H9 (cell line): ENCODE results near the gene GABRE. TPM values are rescaled to one million over a fixed set of nuclear protein-coding genes. Genes with fewer than 3 reads are reported as not detected.
"Not testable (repeated sequence)": the region's sequence is repeated elsewhere in the genome, so short reads cannot be mapped to it uniquely, and the experiment has no call there.

Experiments used
- DNase-seq: peaks from one replicate; pipeline ENCODE4 v3.0.0-alpha.2; 2017
- H2AFZ ChIP-seq: one replicate; pipeline ENCODE4 v1.6.1; 2013; ENCODE audit warnings: mild to moderate bottlenecking, low read length, control low read depth, moderate library complexity
- H2AK5ac ChIP-seq: 2 replicates; pipeline ENCODE4 v1.6.1; 2013; ENCODE audit warnings: low read length, control low read depth, mixed read lengths; ENCODE audit not compliant: insufficient read length
- H2BK120ac ChIP-seq: one replicate; pipeline ENCODE4 v1.6.1; 2013; ENCODE audit warnings: low read depth, mild to moderate bottlenecking, low read length, control low read depth, inconsistent platforms; ENCODE audit not compliant: poor library complexity, severe bottlenecking
- H2BK12ac ChIP-seq: 2 replicates; pipeline ENCODE4 v1.6.1; 2013; ENCODE audit warnings: low read length, control low read depth, mixed read lengths, low read depth; ENCODE audit not compliant: insufficient read length
- H2BK15ac ChIP-seq: 2 replicates; pipeline ENCODE4 v1.6.1; 2013; ENCODE audit warnings: low read depth, low read length, control low read depth
- H2BK20ac ChIP-seq: one replicate; pipeline ENCODE4 v1.6.1; 2013; ENCODE audit warnings: low read depth, mild to moderate bottlenecking, low read length, control low read depth, inconsistent platforms; ENCODE audit not compliant: poor library complexity, severe bottlenecking
- H2BK5ac ChIP-seq: 2 replicates; pipeline ENCODE4 v1.6.1; 2013; ENCODE audit warnings: low read length, control low read depth, mixed read lengths; ENCODE audit not compliant: insufficient read length
- H3K14ac ChIP-seq: 2 replicates; pipeline ENCODE4 v1.6.1; 2013; ENCODE audit warnings: low read length, control low read depth; ENCODE audit not compliant: insufficient read depth
- H3K18ac ChIP-seq: 2 replicates; pipeline ENCODE4 v1.6.1; 2013; ENCODE audit warnings: low read depth, mild to moderate bottlenecking, mixed read lengths, low read length, control low read depth; ENCODE audit not compliant: insufficient read length
- H3K23ac ChIP-seq: 2 replicates; pipeline ENCODE4 v1.6.1; 2013; ENCODE audit warnings: low read length, control low read depth, mixed read lengths, low read depth; ENCODE audit not compliant: insufficient read length
- H3K23me2 ChIP-seq: 2 replicates; pipeline ENCODE4 v1.6.1; 2013; ENCODE audit warnings: low read depth, mild to moderate bottlenecking, mixed read lengths, low read length, control low read depth; ENCODE audit not compliant: insufficient read length, poor library complexity, severe bottlenecking
- H3K27ac ChIP-seq: 2 replicates; pipeline ENCODE4 v1.5.1; 2013; ENCODE audit warnings: low read length, control low read depth, mixed read lengths, low read depth; ENCODE audit not compliant: insufficient read length
- H3K27me3 ChIP-seq: 2 replicates; pipeline ENCODE4 v1.6.1; 2013; ENCODE audit warnings: low read length, control low read depth, inconsistent platforms; ENCODE audit not compliant: insufficient read depth
- H3K4ac ChIP-seq: 2 replicates; pipeline ENCODE4 v1.6.1; 2013; ENCODE audit warnings: low read depth, mild to moderate bottlenecking, control low read depth, inconsistent platforms, low read length, moderate library complexity
- H3K4me1 ChIP-seq: 2 replicates; pipeline ENCODE4 v1.6.1; 2013; ENCODE audit warnings: low read length, control low read depth, inconsistent platforms; ENCODE audit not compliant: insufficient read depth
- H3K4me2 ChIP-seq: 2 replicates; pipeline ENCODE4 v1.6.1; 2013; ENCODE audit warnings: low read length, control low read depth, mixed read lengths; ENCODE audit not compliant: insufficient read length, insufficient read depth
- H3K56ac ChIP-seq: 2 replicates; pipeline ENCODE4 v1.6.1; 2013; ENCODE audit warnings: low read depth, mild to moderate bottlenecking, mixed read lengths, low read length, control low read depth; ENCODE audit not compliant: insufficient read length
- H3K79me1 ChIP-seq: 2 replicates; pipeline ENCODE4 v1.6.1; 2013; ENCODE audit warnings: low read depth, mild to moderate bottlenecking, moderate library complexity, low read length, control low read depth, inconsistent platforms; ENCODE audit not compliant: insufficient read depth, poor library complexity, severe bottlenecking
- H3K79me2 ChIP-seq: 2 replicates; pipeline ENCODE4 v1.6.1; 2013; ENCODE audit warnings: low read length, control low read depth, inconsistent platforms; ENCODE audit not compliant: insufficient read depth
- H3K9ac ChIP-seq: 2 replicates; pipeline ENCODE4 v1.6.1; 2013; ENCODE audit warnings: low read length, control low read depth, mixed read lengths; ENCODE audit not compliant: insufficient read length; ENCODE audit errors: extremely low read depth
- H3K9me3 ChIP-seq: one replicate; pipeline ENCODE4 v1.6.1; 2013; ENCODE audit warnings: low read depth, low read length, inconsistent platforms; ENCODE audit not compliant: control insufficient read depth
- H3T11ph ChIP-seq: one replicate; pipeline ENCODE4 v1.6.1; 2013; ENCODE audit warnings: mild to moderate bottlenecking, low read length, control low read depth, inconsistent platforms
- H4K20me1 ChIP-seq: one replicate; pipeline ENCODE4 v1.6.1; 2013; ENCODE audit not compliant: control insufficient read depth, insufficient read length, insufficient read depth
- H4K5ac ChIP-seq: 2 replicates; pipeline ENCODE4 v1.6.1; 2013; ENCODE audit warnings: low read depth, mild to moderate bottlenecking, mixed read lengths, low read length, control low read depth; ENCODE audit not compliant: insufficient read length
- H4K8ac ChIP-seq: replicated peaks from 2 replicates; pipeline ENCODE4 v1.6.1; 2013; ENCODE audit warnings: low read length, control low read depth, mixed read lengths, low read depth; ENCODE audit not compliant: insufficient read length
- H4K91ac ChIP-seq: 2 replicates; pipeline ENCODE4 v1.6.1; 2013; ENCODE audit warnings: low read depth, mild to moderate bottlenecking, moderate library complexity, mixed read lengths, low read length, control low read depth; ENCODE audit not compliant: insufficient read length
- H3K27ac Mint-ChIP-seq, 3 experiments: 2 replicates in 2 of 3; 3 replicates in 1 of 3; pipeline ENCODE4 v1.8.0; 2020 to 2021; ENCODE audit warnings: mixed read lengths in 3 of 3, mild to moderate bottlenecking in 1 of 3, moderate library complexity in 1 of 3
- H3K27me3 Mint-ChIP-seq: 2 replicates; pipeline ENCODE4 v1.8.0; 2021; ENCODE audit warnings: low read depth, mild to moderate bottlenecking, moderate library complexity, mixed read lengths
- H3K36me3 Mint-ChIP-seq, 3 experiments: 2 replicates in 2 of 3; 3 replicates in 1 of 3; pipeline ENCODE4 v1.8.0; 2020 to 2021; ENCODE audit warnings: low read depth in 3 of 3, mixed read lengths in 3 of 3; ENCODE audit not compliant: insufficient read depth in 1 of 3
- H3K4me1 Mint-ChIP-seq, 2 experiments: 2 replicates each; pipeline ENCODE4 v1.8.0; 2020; ENCODE audit warnings: mixed read lengths in 2 of 2
- H3K4me3 Mint-ChIP-seq, 2 experiments: 2 replicates in 1 of 2; 3 replicates in 1 of 2; pipeline ENCODE4 v1.8.0; 2020 to 2021; ENCODE audit warnings: mild to moderate bottlenecking in 2 of 2, mixed read lengths in 2 of 2, moderate library complexity in 1 of 2
- H3K9me3 Mint-ChIP-seq, 2 experiments: 2 replicates in 1 of 2; 3 replicates in 1 of 2; pipeline ENCODE4 v1.8.0; 2020; ENCODE audit warnings: mild to moderate bottlenecking in 2 of 2, mixed read lengths in 2 of 2, moderate library complexity in 1 of 2
- WGBS: extraction: QIAGEN DNeasy Blood & Tissue Kit; methylation state at CpG from one replicate; pipeline ENCODE4 v1.1.7; 2013; ENCODE audit warnings: missing lambda C conversion rate, low lambda C conversion rate, mixed read lengths; ENCODE audit not compliant: insufficient read length; ENCODE audit errors: extremely low coverage; 5-methylcytosine and 5-hydroxymethylcytosine counted together
- total RNA-seq: library from RNA; stranded (reverse); gene quantifications from 2 replicates; pipeline ENCODE4 v1.2.1, GENCODE V29; 2021
- TF ChIP-seq, protein P1 (sequence below): fragments of 200-600 bp; sonication (generic); conservative IDR thresholded peaks from 3 replicates; pipeline ENCODE4 v1.8.0; 2021; ENCODE audit warnings: antibody characterized with exemption, mild to moderate bottlenecking

The GABRE gene
- total RNA-seq, 1 experiment from 2014 or later, result 1.8 TPM

DNA sequence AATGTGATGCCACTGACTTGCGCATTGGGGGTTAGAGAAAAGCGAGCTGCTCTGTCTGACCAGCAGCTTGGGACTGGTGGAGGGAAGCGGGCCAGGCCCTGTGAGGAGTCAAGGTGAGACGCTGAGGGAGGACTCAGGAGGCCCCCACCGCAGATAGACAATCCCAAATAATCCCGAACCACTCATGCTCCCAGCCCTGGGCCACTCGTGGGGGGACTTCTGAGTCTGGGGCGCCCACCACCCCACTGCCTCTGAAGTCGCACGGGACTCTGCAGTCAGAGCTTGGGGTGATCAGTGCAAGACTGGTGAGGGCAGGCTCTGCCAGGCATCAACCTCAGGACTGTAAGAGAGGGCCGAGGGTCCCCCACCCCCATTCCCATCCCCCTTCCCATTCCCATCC, 54.9 kb downstream of the GABRE start:
- Histone ChIP-seq H3K79me1 (no peaks in the 10 kb centered on the region), H3K9ac (no peak overlapping the region), H3T11ph (no peak overlapping the region), H3K27ac (no peak overlapping the region), H3K23me2 (no peaks in the 10 kb centered on the region), H4K8ac (no peak overlapping the region), H2AK5ac (no peak overlapping the region), H2BK120ac (no peak overlapping the region), H2AFZ (no peak overlapping the region), H3K4me1 (no peaks in the 10 kb centered on the region), H3K14ac (no peak overlapping the region), H3K18ac (no peak overlapping the region), H2BK20ac (no peak overlapping the region), H3K4me2 (no peak overlapping the region), H3K4ac (no peak overlapping the region), H3K9me3 (peaks cover 7% of the 10 kb centered on the region), H3K56ac (no peak overlapping the region), H2BK5ac (no peak overlapping the region), H3K27me3 (no peaks in the 10 kb centered on the region), H4K91ac (no peak overlapping the region), H2BK12ac (no peak overlapping the region), H4K20me1 (no peaks in the 10 kb centered on the region), H4K5ac (no peak overlapping the region), H2BK15ac (no peak overlapping the region), H3K79me2 (no peaks in the 10 kb centered on the region), H3K23ac (no peak overlapping the region)
- Mint-ChIP-seq H3K4me1 (no peaks in the 10 kb centered on the region), H3K27ac (no peak overlapping the region), H3K4me3 (no peak overlapping the region), H3K27me3 (no peaks in the 10 kb centered on the region), H3K36me3 (no peaks in the 10 kb centered on the region; a peak in 1 of 7 replicates), H3K9me3 (peaks cover 39 to 47% of the 10 kb centered on the region in 2 experiments)
- no peak for DNase-seq
- no CpG with 5 or more reads among the region's 11 CpGs for WGBS
- TF ChIP-seq, protein P1, sequence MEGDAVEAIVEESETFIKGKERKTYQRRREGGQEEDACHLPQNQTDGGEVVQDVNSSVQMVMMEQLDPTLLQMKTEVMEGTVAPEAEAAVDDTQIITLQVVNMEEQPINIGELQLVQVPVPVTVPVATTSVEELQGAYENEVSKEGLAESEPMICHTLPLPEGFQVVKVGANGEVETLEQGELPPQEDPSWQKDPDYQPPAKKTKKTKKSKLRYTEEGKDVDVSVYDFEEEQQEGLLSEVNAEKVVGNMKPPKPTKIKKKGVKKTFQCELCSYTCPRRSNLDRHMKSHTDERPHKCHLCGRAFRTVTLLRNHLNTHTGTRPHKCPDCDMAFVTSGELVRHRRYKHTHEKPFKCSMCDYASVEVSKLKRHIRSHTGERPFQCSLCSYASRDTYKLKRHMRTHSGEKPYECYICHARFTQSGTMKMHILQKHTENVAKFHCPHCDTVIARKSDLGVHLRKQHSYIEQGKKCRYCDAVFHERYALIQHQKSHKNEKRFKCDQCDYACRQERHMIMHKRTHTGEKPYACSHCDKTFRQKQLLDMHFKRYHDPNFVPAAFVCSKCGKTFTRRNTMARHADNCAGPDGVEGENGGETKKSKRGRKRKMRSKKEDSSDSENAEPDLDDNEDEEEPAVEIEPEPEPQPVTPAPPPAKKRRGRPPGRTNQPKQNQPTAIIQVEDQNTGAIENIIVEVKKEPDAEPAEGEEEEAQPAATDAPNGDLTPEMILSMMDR, result no peak

DNA sequence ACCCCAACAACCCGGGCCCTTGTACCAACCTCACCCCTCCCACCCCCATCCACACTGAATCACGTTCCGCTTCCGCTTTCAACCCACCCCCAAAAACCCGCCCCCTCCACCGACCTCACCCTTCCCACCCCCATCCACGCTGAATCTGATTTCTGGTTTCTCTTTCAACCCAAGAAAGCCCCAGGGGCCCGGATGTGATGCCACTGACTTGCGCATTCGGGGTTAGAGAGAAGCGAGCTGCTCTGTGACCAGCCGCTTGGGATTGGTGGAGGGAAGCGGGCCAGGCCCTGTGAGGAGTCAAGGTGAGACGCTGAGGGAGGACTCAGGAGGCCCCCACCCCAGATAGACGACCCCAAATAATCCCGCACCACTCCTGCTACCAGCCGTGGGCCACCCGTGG, 55.7 kb downstream of the GABRE start:
- H2BK15ac ChIP-seq, H2BK12ac ChIP-seq, H2BK20ac ChIP-seq, H3K79me2 ChIP-seq, H3K4me1 ChIP-seq, H3K36me3 Mint-ChIP-seq, H3K14ac ChIP-seq, H2BK120ac ChIP-seq, H3K9ac ChIP-seq, H3K23ac ChIP-seq, H3K4me2 ChIP-seq, H3K27me3 ChIP-seq, H4K91ac ChIP-seq, H3K27ac ChIP-seq, H2BK5ac ChIP-seq, H3K4ac ChIP-seq, H3K79me1 ChIP-seq, DNase-seq, H2AK5ac ChIP-seq, H3K27me3 Mint-ChIP-seq, H3K9me3 ChIP-seq, H3K18ac ChIP-seq, H4K8ac ChIP-seq, H2AFZ ChIP-seq, H3K27ac Mint-ChIP-seq, H4K20me1 ChIP-seq, H3K4me3 Mint-ChIP-seq, H4K5ac ChIP-seq, H3T11ph ChIP-seq, H3K56ac ChIP-seq, H3K23me2 ChIP-seq, H3K4me1 Mint-ChIP-seq: not testable (repeated sequence)
- no CpG with 5 or more reads among the region's 18 CpGs for WGBS
- peaks cover 30 to 38% of the 10 kb centered on the region in 2 experiments for H3K9me3 Mint-ChIP-seq
